C4-2B (cell line): ENCODE measurements around the gene LMCD1.

ENCODE experiments used
- H3K27ac ChIP-seq: fragments of 450-650 bp; 2 replicates; pipeline ENCODE4 v1.5.1; 2017
- CTCF ChIP-seq: fragments of 450-650 bp; conservative IDR thresholded peaks from 2 replicates; pipeline ENCODE4 v1.5.1; 2017; ENCODE audit warnings: mild to moderate bottlenecking
- ZFX ChIP-seq: fragments of 450-650 bp; IDR thresholded peaks from 2 replicates; pipeline ENCODE4 v1.6.1; 2017

LMCD1 gene

GRCh38 chr3:8489278-8489792 is 12.3 kb upstream of the LMCD1 start:
- TF ChIP-seq CTCF (no peak), ZFX (no peak)
- no peak overlapping the region for H3K27ac ChIP-seq

- no peak for TF ChIP-seq ZFX
- TF ChIP-seq CTCF, result no peak
- no peak overlapping the region for H3K27ac ChIP-seq
Observed at GRCh38 chr3:8490079-8490552, 11.5 kb upstream of the LMCD1 start.

- TF ChIP-seq CTCF (no peak), ZFX (no peak)
- H3K27ac ChIP-seq, result no peak overlapping the region
Observed at GRCh38 chr3:8491271-8492144, 10.1 kb upstream of the LMCD1 start.

- no peak overlapping the region for H3K27ac ChIP-seq
- TF ChIP-seq ZFX (no peak), CTCF (no peak)
Observed at GRCh38 chr3:8492744-8493511, 8.7 kb upstream of the LMCD1 start.

DNA sequence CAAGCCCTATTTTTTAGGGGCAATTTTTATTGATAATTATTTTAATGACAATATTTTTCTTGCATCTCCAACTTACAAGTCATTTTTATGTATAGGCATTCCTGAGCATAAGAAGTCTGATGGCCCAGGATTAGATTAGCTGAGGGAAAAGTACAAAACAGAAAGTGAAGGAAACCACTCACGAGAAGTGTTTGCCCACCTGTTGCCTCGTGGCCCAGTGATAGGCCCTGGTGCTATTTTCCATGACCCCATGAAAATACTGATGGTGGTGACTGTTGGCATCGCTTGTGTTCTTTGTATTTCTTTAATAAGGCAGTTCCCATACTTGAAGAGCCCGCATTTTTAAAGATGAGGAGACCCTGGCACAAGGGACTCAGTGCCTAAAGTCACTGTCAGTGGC is 7.9 kb upstream of the LMCD1 start:
- TF ChIP-seq ZFX (no peak), CTCF (no peak)
- no peak overlapping the region for H3K27ac ChIP-seq

- TF ChIP-seq ZFX (no peak), CTCF (no peak)
- H3K27ac ChIP-seq, result no peak overlapping the region
Observed at GRCh38 chr3:8494327-8494726, 7.3 kb upstream of the LMCD1 start.

- H3K27ac ChIP-seq, result no peak overlapping the region
- TF ChIP-seq CTCF (no peak), ZFX (no peak)
Observed at GRCh38 chr3:8497582-8497981, 4.0 kb upstream of the LMCD1 start.
